ENCODE data around the gene AURKAIP1. TPM values are rescaled to one million over a fixed set of nuclear protein-coding genes. Genes with fewer than 3 reads are reported as not detected.

Gene AURKAIP1
- total and polyA plus RNA-seq, 9 of the 15 experiments (the other 6 are each of a cell fraction or from before 2014, with no cell fraction given): 7.8 to 478 (median 92.0) TPM

DNA sequence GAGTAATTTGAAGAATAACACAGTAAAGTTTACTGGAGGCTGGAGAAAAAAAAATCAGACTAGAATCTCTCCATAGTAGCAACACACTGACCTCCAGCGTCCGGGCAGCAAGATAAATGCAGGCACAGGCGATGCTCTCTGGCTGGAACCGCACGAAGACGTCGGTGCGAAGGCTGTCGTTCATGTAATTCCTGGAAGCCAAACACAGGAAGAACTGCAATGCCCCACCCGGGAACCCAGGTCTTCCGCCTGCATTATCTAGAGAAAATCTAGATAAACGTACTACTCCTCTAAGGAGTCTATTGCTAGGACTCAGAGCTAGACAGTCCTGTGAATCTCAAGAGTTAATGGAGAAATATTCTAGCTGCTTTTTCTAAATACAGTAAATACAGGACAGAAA lies 15.7 kb upstream of the AURKAIP1 start (continued):
- TF ChIP-seq ZBTB40 (IDR thresholded peaks at IDR 0.05) (peak; percentile 30; the same call in 1 of the 2 replicates), ZBTB40 (CRISPR knock-in tag; IDR thresholded peaks at IDR 0.05) (no peak), YY1 (IDR thresholded peaks at IDR 0.05; ENCODE audit: borderline replicate concordance in 1 of 3, control insufficient read depth in 1 of 3, extremely low read depth in 1 of 3, insufficient read depth in 3 of 3, insufficient read length in 1 of 3, insufficient replicate concordance in 2 of 3, low read depth in 1 of 3, low read length in 2 of 3) (no peak), MYC (IDR thresholded peaks at IDR 0.05; ENCODE audit: low read depth, low read length) (0 out of 2 replicates have a peak, but pooled peaks have one; percentile 17), MYC (CRISPR knock-in tag; IDR thresholded peaks at IDR 0.05; ENCODE audit: borderline replicate concordance, low read depth) (no peak), MEF2D (tag; conservative IDR thresholded peaks at IDR 0.05; ENCODE audit: low read depth) (no peak), RCOR1 (IDR thresholded peaks at IDR 0.05; ENCODE audit: borderline replicate concordance in 1 of 2, low read depth in 2 of 2, low read length in 2 of 2) (peak in 1 of 2 experiments; percentile 54; a peak in 1 of 4 replicates), TEAD4 (IDR thresholded peaks at IDR 0.05; ENCODE audit: low read length) (no peak), TEAD4 (CRISPR knock-in tag; IDR thresholded peaks at IDR 0.05; ENCODE audit: borderline replicate concordance) (no peak), TAF7 (tag; IDR thresholded peaks at IDR 0.05) (no peak), ZNF707 (CRISPR knock-in tag; conservative IDR thresholded peaks at IDR 0.05) (no peak), ETV1 (tag; conservative IDR thresholded peaks at IDR 0.05; ENCODE audit: low read depth) (peak; percentile 41; the same call in 1 of the 2 replicates), JUND (IDR thresholded peaks at IDR 0.05; ENCODE audit: borderline replicate concordance, low read depth, low read length) (no peak), JUND (tag; IDR thresholded peaks at IDR 0.05; ENCODE audit: borderline replicate concordance, low read depth, low read length) (peak; percentile 14; the same call in 1 of the 3 replicates), CHAMP1 (IDR thresholded peaks at IDR 0.05) (no peak)
- TF ChIP-seq, protein P1, sequence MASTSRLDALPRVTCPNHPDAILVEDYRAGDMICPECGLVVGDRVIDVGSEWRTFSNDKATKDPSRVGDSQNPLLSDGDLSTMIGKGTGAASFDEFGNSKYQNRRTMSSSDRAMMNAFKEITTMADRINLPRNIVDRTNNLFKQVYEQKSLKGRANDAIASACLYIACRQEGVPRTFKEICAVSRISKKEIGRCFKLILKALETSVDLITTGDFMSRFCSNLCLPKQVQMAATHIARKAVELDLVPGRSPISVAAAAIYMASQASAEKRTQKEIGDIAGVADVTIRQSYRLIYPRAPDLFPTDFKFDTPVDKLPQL (IDR thresholded peaks at IDR 0.05; ENCODE audit: extremely low read depth, insufficient read length): no peak

Measured in K562 (cell line).